Stimulated activated CD8-positive, alpha-beta memory T cell treated with anti-CD3 and anti-CD28 coated beads, Interleukin-12 subunit alpha, Interleukin-12 subunit beta, amount 100 ng/mL, for 1 hour (primary cell): ENCODE data around the gene TARS2.

ENCODE experiments used
- DNase-seq: peaks from one replicate; pipeline ENCODE4 v3.0.0-alpha.2; 2020; ENCODE audit warnings: low read depth

The TARS2 gene

GRCh38 chr1:150536836-150537731 lies 49.9 kb downstream of the TARS2 start:
- no peak for DNase-seq

GRCh38 chr1:150537732-150538684 lies 50.8 kb downstream of the TARS2 start:
- no peak for DNase-seq

GRCh38 chr1:150543500-150544143 lies 56.4 kb downstream of the TARS2 start:
- DNase-seq, result no peak

GRCh38 chr1:150544204-150544603 lies 57.0 kb downstream of the TARS2 start:
- DNase-seq, result no peak

- no peak for DNase-seq
Observed at GRCh38 chr1:150545486-150546032, 58.3 kb downstream of the TARS2 start.

- DNase-seq, result no peak
Observed at GRCh38 chr1:150546294-150546937, 59.2 kb downstream of the TARS2 start.

GRCh38 chr1:150548324-150548631 lies 61.1 kb downstream of the TARS2 start:
- no peak for DNase-seq

GRCh38 chr1:150548632-150549495 lies 61.6 kb downstream of the TARS2 start, which contains the start of gene ADAMTSL4:
Gene ADAMTSL4 (plus strand): TSS chr1:150549408. CDS start chr1:150552289, 2,881 bp downstream.
- no peak for DNase-seq

- DNase-seq, result no peak
Observed at GRCh38 chr1:150549496-150550221, 62.4 kb downstream of the TARS2 start.

- no peak for DNase-seq
Observed at GRCh38 chr1:150550222-150551050, 63.2 kb downstream of the TARS2 start.

- no peak for DNase-seq
Observed at GRCh38 chr1:150551051-150551783, 64.0 kb downstream of the TARS2 start.

- no peak for DNase-seq
Observed at GRCh38 chr1:150551784-150552127, 64.5 kb downstream of the TARS2 start.

GRCh38 chr1:150552128-150552910 lies 65.1 kb downstream of the TARS2 start:
- no peak for DNase-seq

GRCh38 chr1:150552911-150553289 lies 65.7 kb downstream of the TARS2 start:
- DNase-seq, result no peak

- DNase-seq, result no peak
Observed at GRCh38 chr1:150553392-150554085, 66.3 kb downstream of the TARS2 start.

GRCh38 chr1:150554086-150554452 lies 66.8 kb downstream of the TARS2 start:
- DNase-seq, result no peak
